HepG2 (cell line): ENCODE measurements around the gene PRM2. TPM values are rescaled to one million over a fixed set of nuclear protein-coding genes. Genes with fewer than 3 reads are reported as not detected.

Experiments
- ATAC-seq: fragments of 200-7000 bp; cut with Tn5 transposase; 3 replicates; pipeline ENCODE4 v1.9.1; 2020; ENCODE audit warnings: mild to moderate bottlenecking, moderate library complexity
- BruUV-seq: library from RNA; stranded (reverse); fragments of 400-500 nt; replicated peaks from 2 replicates; lab custom pipeline; 2021; lab: Mats Ljungman, UMichigan
- CTCF ChIA-PET: fragments of 300-600 bp; formaldehyde crosslinking; extraction: SDS; loops from one replicate; lab custom pipeline; 2021; ENCODE audit warnings: low total read pairs, inconsistent platforms, low intra/inter-chr PET ratio; lab: Yijun Ruan, JAX
- POLR2A ChIA-PET: fragments of 350-600 bp; sonication (Branson Sonifier 250); formaldehyde crosslinking; loops from one replicate; lab custom pipeline; 2020; ENCODE audit warnings: antibody characterized with exemption, inconsistent platforms; lab: Yijun Ruan, JAX
- DNase-seq: peaks from one replicate; pipeline ENCODE4 v3.0.0-alpha.2; 2015; ENCODE audit warnings: low spot score
- FAIRE-seq: peaks from 3 replicates; lab custom pipeline; 2011; peaks lifted over from hg19 to GRCh38; lab: Jason Lieb, UNC
- H2AFZ ChIP-seq: one replicate; pipeline ENCODE4 v1.6.1; 2011; ENCODE audit warnings: low read length, inconsistent platforms
- H3K27ac ChIP-seq: fragments of 300-600 bp; 3 replicates; pipeline ENCODE4 v1.8.0; 2011; ENCODE audit warnings: mixed run types, mild to moderate bottlenecking, mixed read lengths, low read length, inconsistent platforms; ENCODE audit not compliant: insufficient read depth; ENCODE audit errors: extremely low read length
- H3K27me3 ChIP-seq, 2 experiments: fragments of 200-600 bp in 1 of 2; 2 replicates in 1 of 2; 3 replicates in 1 of 2; pipeline versions ENCODE4 v1.6.0 to v1.8.0; 2011; ENCODE audit warnings: low read length in 2 of 2, mild to moderate bottlenecking in 2 of 2, moderate library complexity in 2 of 2, inconsistent platforms in 1 of 2; ENCODE audit not compliant: insufficient read depth in 2 of 2, control insufficient read depth in 1 of 2
- H3K36me3 ChIP-seq, 2 experiments: fragments of 200-600 bp in 1 of 2; replicated peaks in 1 of 2; 2 replicates in 1 of 2; 3 replicates in 1 of 2; pipeline versions ENCODE4 v1.5.1 to v1.8.0; 2011; ENCODE audit warnings: low read length in 2 of 2, inconsistent platforms in 1 of 2; ENCODE audit not compliant: insufficient read depth in 2 of 2, control insufficient read depth in 1 of 2
- H3K4me1 ChIP-seq: 2 replicates; pipeline ENCODE4 v1.5.1; 2012; ENCODE audit warnings: low read length, inconsistent platforms; ENCODE audit not compliant: insufficient read depth
- H3K4me2 ChIP-seq: 2 replicates; pipeline ENCODE4 v1.6.0; 2011; ENCODE audit warnings: low read depth, low read length, inconsistent platforms
- H3K4me3 ChIP-seq, 3 experiments: fragments of 200-600 bp in 1 of 3; sonication (generic), shearing (Covaris generic) in 1 of 3; replicated peaks in 1 of 3; 2 replicates each; pipeline ENCODE4 v1.5.1; 2011 to 2016; ENCODE audit warnings: low read length in 3 of 3, inconsistent platforms in 2 of 3, low read depth in 2 of 3, mild to moderate bottlenecking in 2 of 3, control low read depth in 1 of 3, mixed read lengths in 1 of 3; ENCODE audit not compliant: insufficient read depth in 1 of 3
- H3K79me2 ChIP-seq: one replicate; pipeline ENCODE4 v1.6.1; 2011; ENCODE audit warnings: low read length, inconsistent platforms; ENCODE audit not compliant: insufficient read depth
- H3K9ac ChIP-seq: 2 replicates; pipeline ENCODE4 v1.6.0; 2011; ENCODE audit warnings: mild to moderate bottlenecking, low read depth, low read length, inconsistent platforms; ENCODE audit not compliant: insufficient read depth
- H3K9me3 ChIP-seq: 2 replicates; pipeline ENCODE4 v1.5.1; 2012; ENCODE audit warnings: mild to moderate bottlenecking, low read length
- H4K20me1 ChIP-seq: 2 replicates; pipeline ENCODE4 v1.6.0; 2011; ENCODE audit warnings: inconsistent platforms, mild to moderate bottlenecking, low read length, moderate library complexity; ENCODE audit not compliant: insufficient read depth
- AHR ChIP-seq: IDR thresholded peaks from 2 replicates; pipeline ENCODE4 v1.6.1; 2018; ENCODE audit warnings: missing genetic modification reagents, missing compliant biosample characterization
- AKAP8 ChIP-seq: sonication (generic); formaldehyde crosslinking; IDR thresholded peaks from 2 replicates; pipeline ENCODE4 v1.5.1; 2020; ENCODE audit warnings: mild to moderate bottlenecking, missing genetic modification reagents
- HDAC1 ChIP-seq: sonication (generic); formaldehyde crosslinking; IDR thresholded peaks from 2 replicates; pipeline ENCODE4 v1.5.1; 2020; ENCODE audit warnings: mild to moderate bottlenecking, missing genetic modification reagents
- KLF16 ChIP-seq, 2 experiments: sonication (generic) in 1 of 2; formaldehyde crosslinking in 1 of 2; IDR thresholded peaks; 2 replicates each; pipeline versions ENCODE4 v1.6.1 to v1.8.0; 2016 to 2023; ENCODE audit warnings: missing genetic modification reagents in 2 of 2, missing compliant biosample characterization in 1 of 2
- NFATC3 ChIP-seq: sonication (generic); formaldehyde crosslinking; IDR thresholded peaks from 2 replicates; pipeline ENCODE4 v1.5.1; 2020; ENCODE audit warnings: mild to moderate bottlenecking, missing genetic modification reagents
- PATZ1 ChIP-seq: sonication (generic); formaldehyde crosslinking; IDR thresholded peaks from 2 replicates; pipeline ENCODE4 v1.4.0; 2020; ENCODE audit warnings: missing genetic modification reagents
- SIX4 ChIP-seq: sonication (generic); formaldehyde crosslinking; IDR thresholded peaks from 2 replicates; pipeline ENCODE4 v1.4.0; 2020; ENCODE audit warnings: missing genetic modification reagents
- THAP9 ChIP-seq: sonication (generic); formaldehyde crosslinking; IDR thresholded peaks from 2 replicates; pipeline ENCODE4; 2020; ENCODE audit warnings: missing genetic modification reagents, mild to moderate bottlenecking, borderline replicate concordance
- ZNF18 ChIP-seq: sonication (generic); formaldehyde crosslinking; IDR thresholded peaks from 2 replicates; pipeline ENCODE4 v1.8.0; 2022; ENCODE audit warnings: mild to moderate bottlenecking, missing genetic modification reagents; ENCODE audit not compliant: insufficient replicate concordance
- ZNF460 ChIP-seq: sonication (generic); formaldehyde crosslinking; IDR thresholded peaks from 2 replicates; pipeline ENCODE4 v1.5.1; 2020; ENCODE audit warnings: missing genetic modification reagents, mild to moderate bottlenecking, borderline replicate concordance
- ZNF563 ChIP-seq: sonication (generic); formaldehyde crosslinking; IDR thresholded peaks from 2 replicates; pipeline ENCODE4 v1.8.0; 2022; ENCODE audit warnings: mild to moderate bottlenecking, moderate library complexity, missing genetic modification reagents
- ZNF710 ChIP-seq: sonication (generic); formaldehyde crosslinking; IDR thresholded peaks from 2 replicates; pipeline ENCODE4 v1.5.0; 2020; ENCODE audit warnings: mild to moderate bottlenecking, missing genetic modification reagents, borderline replicate concordance
- ZNF768 ChIP-seq: sonication (generic); formaldehyde crosslinking; IDR thresholded peaks from 2 replicates; pipeline ENCODE4 v1.4.0; 2020; ENCODE audit warnings: missing genetic modification reagents
- ZNF883 ChIP-seq: sonication (generic); formaldehyde crosslinking; IDR thresholded peaks from 2 replicates; pipeline ENCODE4 v1.5.1; 2020; ENCODE audit warnings: mild to moderate bottlenecking, missing genetic modification reagents; ENCODE audit errors: not compliant biosample characterization
- WGBS: methylation state at CpG from one replicate; pipeline ENCODE4 v1.1.6; 2017; ENCODE audit warnings: low lambda C conversion rate; 5-methylcytosine and 5-hydroxymethylcytosine counted together
- in situ Hi-C: cut with HindIII; loops from 2 replicates; pipeline ENCODE4 v1.10.0; 2017; ENCODE audit warnings: low pct_unique_long_range_greater_than_20kb; ENCODE audit not compliant: extremely low pct_ligation_motif_present
- intact Hi-C: fragments of 100-400 bp; cut with micrococcal nuclease; formaldehyde crosslinking; loops from one replicate; pipeline ENCODE4 v1.10.0; 2022; ENCODE audit not compliant: unreplicated experiment
- polyA plus RNA-seq, 8 experiments: library from polyadenylated mRNA; depleted of rRNA in 3 of 8; stranded (reverse) in 7 of 8; unstranded in 1 of 8; fragments of >200 nt; fragmentation: Illumina TruSeq in 4 of 8; extraction: Trizol in 4 of 8; gene quantifications; 2 replicates each; pipeline versions ENCODE4 v1.2.1 to v1.2.3, GENCODE V29; 2011 to 2016; ENCODE audit warnings: low read depth in 4 of 8, missing spikeins in 1 of 8, mixed read lengths in 1 of 8; ENCODE audit not compliant: insufficient read depth in 1 of 8
- total RNA-seq, 5 experiments: library from RNA; depleted of rRNA; stranded (reverse); fragments of >200 nt; fragmentation: Illumina TruSeq; extraction: Trizol; gene quantifications; 2 replicates each; pipeline ENCODE4 v1.2.3, GENCODE V29; 2016; ENCODE audit warnings: low read depth in 1 of 5

The PRM2 gene
- total and polyA plus RNA-seq, 2 of the 13 experiments (the other 11 are each of a cell fraction or from before 2014, with no cell fraction given), result 0.54 TPM; not detected in 1

- WGBS, result 78% methylated on average over 11 of the region's 11 CpGs
- DNase-seq (no peak), ATAC-seq (no peak), FAIRE-seq (no peak)
- in situ Hi-C loops (no loop called here), intact Hi-C loops (no loop called here)
- H3K36me3 ChIP-seq, result no peaks in the 10 kb centered on the region
- H3K27me3 ChIP-seq, result no peaks in the 10 kb centered on the region
- ChIA-PET CTCF (no interaction called here), POLR2A (interaction anchor here (0.8 to 14.0 kb wide), 5 partner anchors 20 to 137 kb away, joined by 3 to 351 read pairs (median 4); partner anchors contain the start of gene SOCS1)
- H3K79me2 ChIP-seq, result no peaks in the 10 kb centered on the region
- no peak overlapping the region; the same call in 1 of the 2 replicates for H3K9ac ChIP-seq
- BruUV-seq, result no TSS peak
- no peaks in the 10 kb centered on the region for H3K9me3 ChIP-seq
- H4K20me1 ChIP-seq, result no peaks in the 10 kb centered on the region
- H3K4me2 ChIP-seq, result no peak overlapping the region
- H2AFZ ChIP-seq, result no peak overlapping the region
- H3K4me3 ChIP-seq, result no peak overlapping the region
- peaks cover 98% of the 10 kb centered on the region for H3K4me1 ChIP-seq
- H3K27ac ChIP-seq, result peak overlapping the region; percentile 97
- TF ChIP-seq SIX4 (CRISPR knock-in tag) (no peak), ZNF710 (CRISPR knock-in tag) (0 out of 2 replicates have a peak, but pooled peaks have one; percentile 37), PATZ1 (CRISPR knock-in tag) (0 out of 2 replicates have a peak, but pooled peaks have one; percentile 4), ZNF768 (peak; percentile 26; the same call in 1 of the 2 replicates), AKAP8 (CRISPR knock-in tag) (no peak), NFATC3 (no peak), AHR (0 out of 2 replicates have a peak, but pooled peaks have one; percentile 60), ZNF883 (CRISPR knock-in tag) (peak; percentile 62), ZNF18 (no peak), HDAC1 (CRISPR knock-in tag) (peak; percentile 60), ZNF460 (CRISPR knock-in tag) (peak; percentile 81), ZNF563 (CRISPR knock-in tag) (0 out of 2 replicates have a peak, but pooled peaks have one; percentile 20), THAP9 (no peak), KLF16 (CRISPR knock-in tag; IDR thresholded peaks at IDR 0.05) (no peak)
These were observed 765 bp upstream of the PRM2 start for GRCh38 chr16:11276896-11277593.
